CD4-positive, alpha-beta T cell treated with Interleukin-15 for 4 hours (primary cell): ENCODE results near the gene PDAP1.
"Not testable (repeated sequence)": the region's sequence is repeated elsewhere in the genome, so short reads cannot be mapped to it uniquely, and the experiment has no call there.

Experiments used
- DNase-seq: peaks from one replicate; pipeline ENCODE4 v3.0.0-alpha.2; 2020; ENCODE audit warnings: low spot score

The PDAP1 gene

DNA sequence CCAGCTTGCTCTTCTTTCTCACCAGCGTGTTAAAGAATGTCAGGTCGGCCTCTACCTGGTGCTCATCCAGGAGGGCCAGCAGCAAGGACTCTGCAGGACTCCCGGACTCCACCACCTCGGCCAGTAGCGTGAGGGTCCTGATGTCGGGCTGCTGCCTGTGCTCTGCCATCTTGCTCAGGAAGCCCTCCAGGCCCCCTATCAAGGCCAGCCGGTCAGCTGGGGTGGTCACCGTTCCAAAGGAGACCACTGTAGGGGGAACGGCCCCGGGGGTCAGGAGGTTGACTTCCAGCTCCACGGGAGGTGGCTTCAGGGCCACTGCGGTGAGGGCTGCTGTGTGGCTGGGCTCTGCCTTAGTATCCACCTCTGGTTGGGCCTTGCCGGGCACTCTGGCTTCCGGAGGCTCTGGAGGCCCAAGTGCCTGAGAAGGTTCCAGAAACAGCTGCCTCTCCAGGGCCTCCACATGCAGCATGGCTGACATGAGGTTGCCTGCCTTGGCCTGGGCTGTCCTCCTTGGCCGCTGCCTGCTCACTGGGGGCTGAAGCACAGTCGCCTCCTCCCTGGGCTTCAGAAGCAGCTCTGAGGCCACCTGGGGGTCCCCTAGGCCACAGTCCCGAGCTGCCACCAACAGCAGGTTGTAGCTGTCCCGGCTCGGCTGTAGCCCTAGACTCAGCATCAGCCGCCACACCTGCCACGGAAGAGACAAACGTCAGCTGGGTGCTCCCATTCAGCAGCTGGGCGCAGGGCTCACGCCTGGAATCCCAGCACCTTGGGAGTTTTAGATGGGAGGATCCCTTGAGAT, 16.7 kb upstream of the PDAP1 start:
- DNase-seq, result no peak

DNA sequence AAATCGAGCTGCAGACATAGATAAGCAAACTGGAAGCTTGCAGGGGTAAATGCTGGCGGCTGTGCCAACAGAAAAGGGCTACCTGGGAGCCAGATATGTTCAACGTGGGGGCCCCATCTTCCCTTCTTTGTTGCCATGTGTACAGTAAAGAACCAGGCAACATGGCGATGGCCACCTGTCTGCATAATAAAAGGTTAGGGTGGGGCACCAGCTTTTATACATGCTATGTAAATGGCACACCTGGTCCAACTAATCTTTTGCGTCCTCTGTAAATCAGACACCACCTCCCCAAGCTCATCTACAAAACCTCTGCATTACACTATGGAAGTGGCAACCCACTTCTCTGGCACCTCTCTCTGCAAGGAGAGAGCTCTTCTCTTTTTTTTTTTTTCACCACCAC, 14.2 kb upstream of the PDAP1 start:
- no peak for DNase-seq

GRCh38 chr7:99422186-99422585, 13.8 kb upstream of the PDAP1 start:
- no peak for DNase-seq

DNA sequence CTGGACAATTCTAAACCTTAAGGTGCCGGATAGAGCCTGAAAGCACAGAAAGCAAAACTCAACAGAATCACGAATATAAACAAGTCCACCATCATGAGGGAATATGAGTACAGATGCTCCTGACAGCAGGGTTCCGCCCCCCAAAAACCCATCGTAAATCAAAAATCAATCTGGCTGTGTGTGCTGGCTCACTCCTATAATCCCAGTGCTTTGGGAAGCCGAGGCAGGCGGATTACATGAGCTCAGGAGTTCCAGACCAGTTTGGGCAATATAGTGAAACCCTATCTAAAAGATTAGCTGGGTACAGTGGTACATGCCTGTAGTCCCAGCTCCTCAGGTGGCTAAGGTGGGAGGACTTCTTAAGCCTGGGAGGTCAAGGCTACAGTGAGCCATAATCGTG, 12.6 kb upstream of the PDAP1 start:
- no peak for DNase-seq

DNA sequence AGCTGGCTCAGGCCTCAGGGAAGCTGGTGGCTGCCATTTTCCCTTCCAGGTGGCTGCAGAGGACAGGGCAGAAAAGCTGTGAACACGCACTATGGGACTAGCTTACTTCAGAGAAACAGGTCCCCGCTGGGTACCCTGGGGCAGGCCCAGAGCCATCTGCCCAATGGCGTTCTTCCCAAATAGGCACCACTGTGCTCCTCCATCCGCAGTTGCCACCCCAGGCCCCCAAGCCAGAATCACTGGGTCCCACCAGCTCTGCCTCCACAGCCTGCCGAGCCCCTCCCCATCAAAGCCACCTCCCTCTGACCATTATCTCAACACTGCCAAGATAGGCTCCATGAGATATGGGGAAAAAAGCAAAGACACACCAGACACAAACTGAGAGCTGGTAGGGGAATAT, 11.8 kb upstream of the PDAP1 start:
- DNase-seq, result no peak

DNA sequence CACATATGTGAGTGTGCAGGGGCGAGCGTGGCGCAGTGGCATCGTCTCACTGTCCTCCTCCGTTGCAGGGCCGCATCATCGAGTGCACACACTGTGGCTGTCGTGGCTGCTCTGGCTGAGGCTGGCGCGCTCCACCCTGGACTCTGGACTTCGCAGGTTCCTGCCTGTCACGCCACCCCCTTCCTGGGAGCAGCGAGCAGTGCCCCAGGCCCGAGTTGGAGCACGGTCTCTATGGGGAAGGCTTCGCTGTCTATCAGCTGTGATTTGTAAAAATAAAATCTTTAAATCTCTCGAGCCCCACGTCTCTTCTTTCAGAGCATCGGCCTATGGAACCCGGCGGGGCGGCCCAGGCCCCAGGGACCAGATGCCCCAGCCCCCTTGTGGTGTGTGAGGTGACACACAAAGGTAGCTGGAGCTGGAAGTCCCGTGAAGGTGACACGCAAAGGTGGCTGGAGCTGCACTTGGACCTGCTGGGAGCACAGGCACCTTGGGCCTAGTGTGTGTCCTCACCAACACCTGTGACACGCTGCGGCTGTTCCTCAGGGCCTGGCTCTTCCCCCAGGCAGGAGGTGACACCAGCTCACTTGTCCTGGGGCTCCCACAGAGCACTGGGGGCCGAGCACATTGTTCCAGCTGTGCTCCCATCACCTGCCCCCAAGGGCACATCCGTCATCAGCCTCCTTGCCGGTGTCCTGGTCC, 11.1 kb upstream of the PDAP1 start:
- DNase-seq, result no peak

DNA sequence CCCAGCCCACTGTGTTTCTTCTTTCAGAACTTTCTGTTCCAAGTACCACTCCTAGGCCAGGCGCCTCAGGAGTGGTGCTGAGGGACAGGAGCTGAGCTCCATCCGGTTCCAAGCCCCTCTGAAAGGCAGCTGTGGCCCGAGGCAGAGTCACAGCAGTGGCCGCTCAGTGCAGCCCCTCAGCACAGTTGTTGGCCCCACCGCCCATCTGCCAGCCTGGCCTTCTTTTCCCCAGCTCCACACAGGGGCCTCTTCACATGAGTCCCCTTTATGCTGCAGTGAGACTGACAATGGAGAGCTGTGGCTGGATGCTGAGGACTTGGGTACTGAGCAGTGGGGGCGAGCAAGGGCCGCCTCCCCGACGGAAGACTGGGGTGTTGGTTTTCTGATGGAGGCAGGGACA, 9.9 kb upstream of the PDAP1 start:
- DNase-seq, result no peak

DNA sequence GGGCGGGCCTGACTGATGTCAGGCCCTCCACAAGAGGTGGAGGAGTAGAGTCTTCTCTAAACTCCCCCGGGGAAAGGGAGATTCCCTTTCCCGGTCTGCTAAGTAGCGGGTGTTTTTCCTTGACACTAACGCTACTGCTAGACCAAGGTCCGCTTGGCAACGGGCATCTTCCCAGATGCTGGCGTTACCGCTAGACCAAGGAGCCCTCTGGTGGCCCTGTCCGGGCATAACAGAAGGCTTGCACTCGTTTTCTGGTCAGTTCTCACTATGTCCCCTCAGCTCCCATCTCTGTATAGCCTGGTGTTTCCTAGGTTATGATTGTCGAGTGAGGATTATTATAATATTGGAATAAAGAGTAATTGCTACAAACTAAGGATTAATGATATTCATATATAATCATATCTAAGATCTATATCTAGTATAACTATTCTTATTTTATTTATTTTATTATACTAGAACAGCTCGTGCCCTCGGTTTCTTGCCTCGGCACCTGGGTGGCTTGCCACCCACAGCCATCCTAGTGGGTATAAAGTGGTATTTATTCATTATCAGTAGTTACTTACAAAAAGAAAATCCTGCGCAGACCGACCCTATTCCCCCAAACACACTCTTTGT, 7.2 kb upstream of the PDAP1 start:
- not testable (repeated sequence) for DNase-seq

DNA sequence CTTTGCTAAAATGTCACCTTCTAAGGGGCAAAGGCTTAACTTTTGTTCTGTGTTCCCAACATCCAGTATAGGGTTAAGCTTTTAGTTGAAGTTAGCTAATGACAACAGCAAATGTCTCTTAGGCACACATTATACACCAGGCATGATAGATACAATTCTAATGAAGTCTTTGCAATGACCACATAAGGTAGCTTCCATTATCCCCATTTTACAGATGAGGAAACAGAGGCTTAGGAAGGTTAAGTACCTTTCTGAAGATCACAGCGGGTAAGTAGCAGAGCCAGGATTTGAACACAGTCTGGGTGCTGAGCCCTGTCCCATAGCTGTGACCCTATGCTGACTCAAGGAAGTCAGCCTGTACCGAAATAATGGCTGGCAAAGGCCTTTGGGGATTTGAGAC, 2.2 kb upstream of the PDAP1 start:
- no peak for DNase-seq

- no peak for DNase-seq
Observed at GRCh38 chr7:99409806-99410205, 1.4 kb upstream of the PDAP1 start.

DNA sequence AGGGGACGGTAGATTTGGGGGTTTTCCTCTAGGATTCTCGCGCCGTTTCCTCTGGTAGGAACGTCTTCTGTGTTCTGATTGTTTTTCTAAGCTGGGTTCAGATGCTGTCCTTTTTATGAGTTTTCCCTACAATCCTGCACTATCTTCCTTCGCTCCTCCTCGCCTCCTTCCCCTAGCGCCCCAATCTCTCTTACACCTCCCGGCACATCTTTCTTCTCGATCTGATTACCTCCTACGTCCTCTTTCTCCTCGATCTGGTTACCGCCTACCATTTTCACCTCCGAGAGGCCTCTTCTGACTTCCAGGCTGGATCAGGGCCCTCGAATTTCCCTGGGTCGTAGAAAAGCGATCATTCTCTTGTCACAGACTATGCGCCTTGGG, 785 bp upstream of the PDAP1 start:
- no peak for DNase-seq

- no peak for DNase-seq
Observed at GRCh38 chr7:99407872-99408378, 472 bp downstream of the PDAP1 start.

DNA sequence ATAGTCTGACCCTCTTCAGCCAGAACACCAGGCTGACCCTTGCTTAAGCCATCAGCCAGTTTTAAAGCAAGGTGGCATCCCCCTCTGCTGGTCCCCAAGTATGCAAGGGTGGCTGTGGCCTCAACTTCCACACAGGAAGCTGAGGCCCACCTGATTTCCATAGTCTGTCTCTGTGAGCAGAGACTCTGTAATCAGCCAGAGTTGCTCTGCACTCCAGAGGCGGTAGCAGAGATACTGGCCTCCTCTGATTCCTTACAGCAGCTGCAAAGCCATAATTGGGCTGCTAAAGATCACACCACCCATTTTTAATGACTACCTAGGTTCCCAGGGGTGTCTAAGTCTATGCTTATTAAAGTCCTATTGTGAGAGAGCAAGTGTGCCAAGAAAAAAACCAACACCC, 1.8 kb downstream of the PDAP1 start:
- DNase-seq, result no peak

DNA sequence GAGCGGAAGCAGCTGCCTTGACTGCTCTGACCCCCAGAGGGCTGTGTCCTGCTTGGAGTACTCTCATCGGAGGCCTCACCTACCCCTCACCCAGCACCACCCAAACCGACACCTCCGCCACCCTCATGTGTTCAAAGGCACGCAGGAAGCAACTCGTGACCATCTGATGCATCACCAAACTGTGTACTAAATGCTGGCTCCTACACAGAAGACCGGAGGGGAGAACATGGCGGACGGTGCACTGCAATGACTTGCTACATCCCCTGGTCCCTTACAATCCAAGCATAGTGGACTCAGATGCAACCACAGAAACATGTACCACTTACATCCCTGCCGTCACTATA, 3.4 kb downstream of the PDAP1 start:
- no peak for DNase-seq

DNA sequence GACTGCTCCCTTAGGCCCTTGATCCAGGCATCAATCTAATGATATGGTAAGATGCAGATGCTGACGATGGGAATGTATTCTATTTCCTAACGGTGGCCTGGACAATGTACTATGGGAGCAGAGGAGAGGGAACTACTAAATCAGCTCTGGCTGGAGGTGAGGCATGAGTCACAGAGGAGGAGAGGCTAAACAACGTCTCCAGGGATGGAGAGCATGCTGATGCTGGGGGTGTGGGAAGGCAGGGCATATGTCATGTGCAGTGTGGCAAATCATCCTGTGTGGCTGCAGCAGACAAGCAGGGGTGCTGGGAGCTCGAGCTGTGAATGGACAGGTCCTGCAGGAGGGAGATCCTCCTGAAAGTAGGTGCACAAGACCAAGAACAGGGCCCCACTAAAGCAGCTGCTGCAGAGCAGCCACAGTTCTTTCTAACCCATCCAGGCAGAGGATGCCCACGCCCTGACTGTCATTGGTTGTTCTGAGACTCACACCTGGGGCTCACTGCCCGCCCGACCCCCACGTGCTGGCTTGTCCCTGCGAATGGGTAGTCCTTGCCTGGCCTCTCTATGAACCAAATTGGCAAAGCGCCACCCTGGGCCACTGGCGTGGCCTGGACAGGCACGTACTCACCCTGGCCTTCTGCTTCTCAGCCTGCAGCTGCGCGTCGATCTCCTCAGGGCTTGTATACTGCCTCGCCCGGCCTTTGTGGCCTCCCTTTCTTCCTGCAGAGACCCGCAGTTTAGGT, 4.0 kb downstream of the PDAP1 start:
- DNase-seq, result no peak

DNA sequence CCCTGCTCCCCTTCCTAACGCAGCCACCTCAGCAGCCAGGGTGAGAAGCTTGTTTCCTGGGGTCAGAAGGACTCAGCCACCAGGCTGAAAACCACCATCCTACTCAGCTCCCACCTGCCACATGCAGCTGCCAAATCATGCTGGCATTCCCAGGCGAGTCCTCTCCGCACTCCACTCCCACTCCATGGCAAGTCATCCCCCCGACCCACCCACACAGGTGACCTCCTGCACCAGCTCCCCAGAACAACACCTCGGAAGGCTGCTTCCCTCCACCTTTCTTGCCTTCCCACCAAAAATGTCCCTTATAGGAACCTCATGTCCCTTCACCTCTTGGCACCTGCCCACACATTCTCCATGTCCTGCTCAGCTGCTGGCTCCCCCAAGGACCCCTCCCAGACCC, 4.6 kb downstream of the PDAP1 start:
- DNase-seq, result no peak

DNA sequence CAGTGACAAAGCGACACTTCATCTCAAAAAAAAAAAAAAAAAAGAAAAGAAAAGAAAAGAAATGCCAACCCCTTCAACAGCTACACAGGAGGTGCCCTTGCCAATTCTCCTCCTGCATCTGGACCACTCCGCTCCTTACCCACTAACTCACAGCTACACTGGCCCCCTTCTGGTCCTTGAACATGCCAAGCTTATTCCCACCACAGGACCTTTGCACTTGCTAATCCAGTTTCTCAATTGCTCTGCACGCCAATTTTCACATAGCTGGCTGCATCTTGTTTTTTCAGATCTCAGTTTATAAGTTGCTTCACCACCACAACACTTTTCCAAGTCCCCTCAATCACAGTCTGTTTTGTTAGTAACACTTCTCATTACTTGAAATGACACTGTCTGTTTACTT, 5.5 kb downstream of the PDAP1 start:
- no peak for DNase-seq

DNA sequence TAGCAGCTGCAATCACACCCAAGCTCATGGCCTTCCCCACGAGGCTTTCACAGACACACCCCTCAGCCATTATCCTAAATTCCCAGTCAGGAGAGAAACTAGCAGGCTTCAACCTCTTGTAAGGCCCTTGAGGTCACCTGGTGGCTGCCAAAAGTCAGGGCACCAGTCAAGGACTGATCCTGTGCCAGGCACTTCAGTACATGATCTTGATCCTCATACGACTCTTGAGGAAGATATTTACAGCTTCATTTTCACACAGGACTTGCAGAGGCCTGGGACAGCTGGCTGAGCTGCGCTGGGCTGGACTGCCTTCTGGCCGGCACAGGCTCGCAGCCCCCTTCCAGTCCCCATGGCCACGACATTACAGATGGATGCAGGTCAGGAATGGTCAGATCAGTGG, 8.8 kb downstream of the PDAP1 start:
- no peak for DNase-seq

DNA sequence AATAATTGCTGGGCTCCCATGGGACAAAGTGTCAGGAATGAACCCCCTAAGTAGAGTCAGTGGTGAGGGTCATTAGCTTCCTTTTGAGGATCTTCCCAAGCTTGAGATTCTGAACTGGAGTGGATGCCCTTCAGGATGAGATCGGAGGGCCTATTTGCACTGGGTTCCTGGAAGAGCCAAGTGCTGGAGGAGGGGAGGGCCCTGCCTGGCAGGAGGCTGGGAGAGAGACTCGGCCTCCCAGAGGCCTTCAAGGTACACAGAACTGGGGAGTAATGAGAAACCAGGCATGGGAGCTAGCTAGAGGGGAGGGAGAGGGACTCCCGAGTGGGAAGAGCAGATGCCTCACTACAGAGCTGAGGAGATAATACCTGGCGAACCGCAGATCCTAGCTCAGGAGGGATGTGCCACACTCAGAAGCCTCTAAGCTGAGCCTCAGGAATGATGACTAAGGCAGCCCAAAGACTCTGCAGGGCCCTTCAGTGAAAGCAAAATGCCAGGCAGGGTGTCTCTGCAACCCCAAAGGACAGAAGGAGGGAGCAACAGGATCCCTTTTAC, 9.4 kb downstream of the PDAP1 start:
- no peak for DNase-seq

GRCh38 chr7:99397297-99397983, 11.0 kb downstream of the PDAP1 start:
- no peak for DNase-seq

DNA sequence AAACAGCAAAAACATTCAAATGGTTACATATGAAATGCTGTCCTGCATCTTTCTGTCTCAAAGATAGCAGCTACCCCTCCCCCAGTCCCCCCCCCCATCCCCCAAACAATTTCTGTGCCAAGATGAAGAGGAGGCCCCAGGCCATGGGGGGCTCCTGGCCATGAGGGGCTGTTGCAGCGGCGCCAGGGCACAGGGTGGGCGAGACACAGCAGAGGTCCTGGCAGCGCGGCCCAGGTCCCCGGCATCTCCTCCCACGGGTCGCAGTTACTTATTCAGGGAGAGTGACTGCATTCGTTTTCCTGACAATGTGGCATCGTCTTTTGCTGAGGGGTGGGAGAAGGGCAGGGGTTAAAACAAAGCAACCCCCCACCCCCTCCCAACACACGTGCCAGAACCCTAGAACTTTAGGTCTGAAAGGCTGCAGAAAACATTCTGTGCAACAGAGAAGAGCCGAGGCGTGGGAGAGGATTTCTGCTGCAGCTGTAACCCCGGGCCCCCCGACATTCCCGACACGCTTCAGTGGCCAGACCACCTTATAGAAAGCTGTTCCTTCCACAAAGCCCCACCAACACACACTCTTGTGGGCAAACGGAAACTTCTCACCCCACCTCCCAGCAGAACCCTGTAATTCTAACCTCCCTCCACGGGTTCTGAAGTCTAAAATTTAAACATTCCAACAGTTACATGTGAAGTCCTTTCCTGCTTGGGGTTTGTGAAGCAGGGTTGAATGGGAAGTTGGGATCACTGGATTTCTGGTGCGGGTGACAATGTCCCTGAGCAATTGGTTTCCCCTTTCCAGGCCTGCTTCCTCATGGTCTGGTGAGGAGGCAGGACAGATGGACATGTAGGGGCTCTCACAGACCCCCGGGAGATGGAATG, 11.7 kb downstream of the PDAP1 start:
- no peak for DNase-seq
